ENCODE data around the gene MPHOSPH8.

DNA sequence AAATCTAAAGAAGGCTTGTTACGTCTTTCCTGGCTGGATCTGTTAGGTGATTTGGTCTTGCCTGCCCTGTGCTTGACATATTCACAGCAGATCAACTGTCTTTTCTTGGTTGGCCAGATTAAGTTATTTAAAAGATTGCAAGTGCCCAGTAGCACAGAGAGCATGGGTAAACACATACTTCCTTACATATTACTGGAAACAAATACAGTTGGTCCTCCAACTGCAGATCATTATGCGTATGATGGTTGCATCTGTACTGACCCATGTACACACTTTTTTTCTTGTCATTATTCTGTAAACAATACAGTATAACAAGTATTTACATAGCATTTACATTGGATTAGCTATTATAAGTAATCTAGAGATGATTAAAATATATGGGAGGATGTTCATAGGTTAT lies 9.2 kb upstream of the MPHOSPH8 start:
- TF ChIP-seq FOXM1 (IDR thresholded peaks at IDR 0.05; ENCODE audit: borderline replicate concordance) (no peak), ELF4 (IDR thresholded peaks at IDR 0.05) (no peak), ARNT (IDR thresholded peaks at IDR 0.05) (no peak), SUZ12 (IDR thresholded peaks at IDR 0.05) (no peak), NFRKB (IDR thresholded peaks at IDR 0.05) (no peak), BHLHE40 (IDR thresholded peaks at IDR 0.05; ENCODE audit: borderline replicate concordance) (no peak), FOXK2 (IDR thresholded peaks at IDR 0.05) (no peak), FOXA1 (IDR thresholded peaks at IDR 0.05) (no peak), TARDBP (IDR thresholded peaks at IDR 0.05) (no peak), SP1 (IDR thresholded peaks at IDR 0.05) (no peak)
- TF ChIP-seq, protein P1, sequence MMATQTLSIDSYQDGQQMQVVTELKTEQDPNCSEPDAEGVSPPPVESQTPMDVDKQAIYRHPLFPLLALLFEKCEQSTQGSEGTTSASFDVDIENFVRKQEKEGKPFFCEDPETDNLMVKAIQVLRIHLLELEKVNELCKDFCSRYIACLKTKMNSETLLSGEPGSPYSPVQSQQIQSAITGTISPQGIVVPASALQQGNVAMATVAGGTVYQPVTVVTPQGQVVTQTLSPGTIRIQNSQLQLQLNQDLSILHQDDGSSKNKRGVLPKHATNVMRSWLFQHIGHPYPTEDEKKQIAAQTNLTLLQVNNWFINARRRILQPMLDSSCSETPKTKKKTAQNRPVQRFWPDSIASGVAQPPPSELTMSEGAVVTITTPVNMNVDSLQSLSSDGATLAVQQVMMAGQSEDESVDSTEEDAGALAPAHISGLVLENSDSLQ (IDR thresholded peaks at IDR 0.05): no peak

Data from HEK293T (cell line).